ENCODE results near the gene SLC43A3.

Gene SLC43A3

GRCh38 chr11:57467508-57468157 lies 40.7 kb upstream of the SLC43A3 start:
- H3K27me3 Mint-ChIP-seq (ENCODE audit: low read depth, poor library complexity): peaks cover 55% of the 10 kb centered on the region
- DNase-seq: no peak
- no peak overlapping the region for H3K4me3 Mint-ChIP-seq
- peaks cover 20% of the 10 kb centered on the region for H3K4me1 Mint-ChIP-seq
- no peak overlapping the region for H3K27ac Mint-ChIP-seq
- H3K9me3 Mint-ChIP-seq: no peaks in the 10 kb centered on the region
- peaks cover 4% of the 10 kb centered on the region for H3K36me3 Mint-ChIP-seq (ENCODE audit: low read depth)
- no peak for TF ChIP-seq CTCF (IDR thresholded peaks at IDR 0.05)

- Mint-ChIP-seq H3K27ac (no peak overlapping the region), H3K27me3 (ENCODE audit: low read depth, poor library complexity) (peaks cover 61% of the 10 kb centered on the region), H3K9me3 (no peaks in the 10 kb centered on the region), H3K4me1 (peaks cover 25% of the 10 kb centered on the region), H3K4me3 (no peak overlapping the region), H3K36me3 (ENCODE audit: low read depth) (peaks cover 4% of the 10 kb centered on the region)
- no peak for DNase-seq
- no peak for TF ChIP-seq CTCF (IDR thresholded peaks at IDR 0.05)
Observed at GRCh38 chr11:57466680-57467079, 39.8 kb upstream of the SLC43A3 start.

DNA sequence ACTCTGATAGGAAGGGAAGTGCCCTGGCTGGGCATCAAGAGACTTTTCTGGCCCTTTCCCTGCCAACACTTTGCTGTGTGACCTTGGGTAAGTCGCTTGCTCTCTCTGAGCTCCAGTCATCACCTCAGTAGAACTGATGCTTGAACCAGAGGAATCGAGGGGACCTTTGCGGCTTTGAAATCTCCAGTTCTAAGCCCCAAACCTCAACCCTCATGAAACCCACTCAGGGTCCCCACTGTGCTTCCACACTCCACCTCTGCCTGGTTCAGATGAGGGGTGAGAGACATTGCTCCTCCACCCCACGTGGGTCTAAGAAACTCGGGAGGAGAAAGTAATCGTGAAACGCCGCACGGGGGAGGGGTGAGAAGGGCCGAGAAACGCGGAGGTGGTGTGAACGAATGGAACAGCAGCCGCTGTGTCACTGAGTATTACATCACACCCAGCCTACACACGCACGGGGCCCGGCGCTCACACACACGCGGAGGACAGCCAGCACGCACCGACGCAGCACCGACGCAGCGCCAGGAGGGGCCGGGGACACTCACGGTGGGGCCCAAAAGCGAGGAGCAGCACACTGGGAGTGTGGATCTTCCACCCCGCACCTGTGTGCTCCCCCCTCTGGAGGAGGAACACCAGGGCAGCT lies 37.7 kb upstream of the SLC43A3 start:
- Mint-ChIP-seq H3K4me1 (peaks cover 37% of the 10 kb centered on the region), H3K4me3 (no peak overlapping the region), H3K9me3 (no peaks in the 10 kb centered on the region), H3K27me3 (ENCODE audit: low read depth, poor library complexity) (peaks cover 69% of the 10 kb centered on the region), H3K27ac (no peak overlapping the region), H3K36me3 (ENCODE audit: low read depth) (peaks cover 4% of the 10 kb centered on the region)
- no peak for TF ChIP-seq CTCF (IDR thresholded peaks at IDR 0.05)
- no peak for DNase-seq

DNA sequence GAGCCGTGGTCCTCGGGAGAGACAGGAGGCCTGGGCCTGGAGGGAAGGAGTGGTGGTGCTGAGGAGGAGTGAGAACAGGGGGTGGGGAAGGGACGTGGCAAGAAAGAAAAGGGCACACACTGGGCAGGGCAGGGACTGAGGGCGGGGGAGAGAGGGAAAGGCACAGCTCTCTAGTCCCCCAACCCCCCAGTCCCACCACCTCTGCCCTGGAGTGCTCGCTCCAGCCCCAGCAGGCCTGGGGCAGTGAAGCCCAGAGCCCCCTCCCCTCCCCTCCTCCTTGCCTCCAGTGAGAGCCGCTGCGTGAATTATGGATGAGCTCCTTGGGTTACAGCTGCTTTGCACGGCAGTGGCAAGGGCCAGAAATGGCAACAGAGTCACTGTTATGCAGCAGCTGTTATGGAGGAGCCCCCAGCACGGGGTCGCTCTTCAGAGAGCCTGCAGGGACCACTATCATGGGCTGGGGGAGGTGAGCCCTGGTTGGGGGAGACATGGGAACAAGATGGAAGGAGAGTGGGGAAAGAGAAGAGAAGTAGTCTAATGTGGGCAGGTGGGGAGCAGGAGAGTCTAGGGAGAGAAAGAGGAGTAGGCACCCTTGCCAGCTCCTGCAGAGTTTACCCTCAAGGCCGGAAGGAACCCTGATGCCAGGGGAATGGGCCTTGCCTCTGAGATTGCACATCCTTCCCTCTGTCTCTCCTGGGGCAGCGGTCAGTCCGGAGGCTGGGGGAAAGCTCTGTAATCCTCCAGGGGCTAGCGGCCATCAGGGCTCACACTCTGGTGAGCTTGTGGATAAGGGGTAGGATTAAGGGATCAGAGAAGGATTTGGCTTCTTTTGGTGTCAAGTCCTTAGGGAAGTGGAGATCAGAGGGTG lies 37.0 kb upstream of the SLC43A3 start:
- Mint-ChIP-seq H3K36me3 (ENCODE audit: low read depth) (peaks cover 4% of the 10 kb centered on the region), H3K4me3 (peak overlapping the region; percentile 54), H3K27me3 (ENCODE audit: low read depth, poor library complexity) (peaks cover 76% of the 10 kb centered on the region), H3K27ac (no peak overlapping the region), H3K9me3 (no peaks in the 10 kb centered on the region), H3K4me1 (peaks cover 44% of the 10 kb centered on the region)
- DNase-seq: peak; percentile 47
- no peak for TF ChIP-seq CTCF (IDR thresholded peaks at IDR 0.05)

DNA sequence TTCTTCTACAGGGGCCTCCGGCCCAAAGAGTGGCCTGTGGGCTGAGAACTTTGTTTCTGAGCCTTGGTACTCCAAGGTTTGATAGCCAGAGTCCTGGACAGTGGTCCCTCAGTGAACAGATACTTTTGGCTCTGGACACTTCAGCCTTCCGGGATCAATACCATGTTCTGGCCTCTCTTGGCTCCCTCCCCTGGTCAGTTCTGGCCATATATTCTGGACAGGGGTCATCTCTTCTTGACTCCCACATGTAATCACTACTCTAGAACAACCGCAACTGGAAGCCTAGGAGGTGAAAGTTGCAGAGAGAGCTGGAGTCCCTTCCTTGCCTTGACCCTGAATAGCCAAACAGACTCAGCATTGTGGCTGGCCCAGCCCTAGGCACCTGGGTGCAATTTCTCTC lies 35.7 kb upstream of the SLC43A3 start:
- no peak for TF ChIP-seq CTCF (IDR thresholded peaks at IDR 0.05)
- H3K4me3 Mint-ChIP-seq: peak overlapping the region; percentile 65

More for the DNA sequence above, 35.7 kb upstream of the SLC43A3 start:
- Mint-ChIP-seq H3K9me3 (no peaks in the 10 kb centered on the region), H3K36me3 (ENCODE audit: low read depth) (no peaks in the 10 kb centered on the region), H3K27me3 (ENCODE audit: low read depth, poor library complexity) (peaks cover 78% of the 10 kb centered on the region), H3K27ac (no peak overlapping the region), H3K4me1 (peaks cover 49% of the 10 kb centered on the region)
- no peak for DNase-seq
